NOMO-1 treated with dmso at 0.1 percent for 144 hours (cell line): ENCODE data around the gene USP1.

Experiments
- DNase-seq: peaks from one replicate; lab custom pipeline; 2025; ENCODE audit not compliant: unreplicated experiment; lab: John Stamatoyannopoulos, UW

USP1 gene

GRCh38 chr1:62436466-62437272, at the start of gene USP1:
Gene USP1 (plus strand): TSS chr1:62437049. CDS start chr1:62439868, 2,819 bp downstream.
- DNase-seq, result peak; percentile 100

GRCh38 chr1:62389531-62389930, 47.3 kb upstream of the USP1 start:
- DNase-seq, result no peak

DNA sequence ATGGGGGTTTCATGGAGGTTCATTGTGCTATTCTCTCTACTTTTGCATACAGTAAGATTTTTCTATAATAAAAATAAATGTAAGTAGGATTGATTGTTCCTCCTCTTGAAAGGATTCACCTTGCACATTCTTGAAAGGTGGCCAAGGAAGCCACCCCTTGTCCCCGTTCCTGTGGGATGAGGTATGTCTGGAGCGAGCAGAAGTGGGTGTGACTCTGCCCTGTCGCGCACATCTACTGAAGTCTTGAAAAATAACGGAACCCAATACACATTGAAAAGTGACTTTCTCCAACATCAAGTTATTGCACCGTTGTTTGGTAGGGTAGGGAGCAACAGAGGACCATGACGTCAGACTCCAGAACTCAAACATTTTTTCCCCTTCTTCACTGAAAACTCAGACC, 46.8 kb upstream of the USP1 start:
- DNase-seq, result no peak

DNA sequence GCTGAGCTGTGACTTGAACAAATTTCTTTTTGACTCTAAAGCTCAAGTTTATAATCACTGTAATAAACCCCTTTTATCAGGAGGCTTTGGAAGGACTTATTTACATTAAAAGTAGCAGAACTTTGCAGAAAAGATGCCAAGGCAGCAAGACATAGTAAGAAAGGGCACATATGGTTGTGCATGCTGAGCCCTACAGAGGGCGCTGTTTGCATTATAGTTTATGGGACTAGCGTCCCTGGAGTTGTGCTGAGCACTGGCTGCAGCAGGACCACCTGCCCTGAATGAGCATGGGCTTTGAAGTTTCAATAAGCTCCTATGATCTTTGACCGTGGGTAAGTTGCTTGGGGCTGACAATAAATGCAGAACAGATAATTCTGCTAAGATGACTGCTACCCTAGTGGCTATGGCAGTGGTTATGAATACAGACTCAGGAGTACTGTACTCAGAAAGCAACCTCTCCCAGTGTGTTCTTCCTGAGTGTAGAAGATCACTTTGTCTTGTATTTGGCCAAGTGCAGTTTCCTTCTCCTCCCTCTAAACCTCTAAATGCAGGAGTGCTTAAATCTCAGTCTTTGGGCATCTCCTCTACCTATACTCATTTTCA, 45.4 kb upstream of the USP1 start:
- no peak for DNase-seq

DNA sequence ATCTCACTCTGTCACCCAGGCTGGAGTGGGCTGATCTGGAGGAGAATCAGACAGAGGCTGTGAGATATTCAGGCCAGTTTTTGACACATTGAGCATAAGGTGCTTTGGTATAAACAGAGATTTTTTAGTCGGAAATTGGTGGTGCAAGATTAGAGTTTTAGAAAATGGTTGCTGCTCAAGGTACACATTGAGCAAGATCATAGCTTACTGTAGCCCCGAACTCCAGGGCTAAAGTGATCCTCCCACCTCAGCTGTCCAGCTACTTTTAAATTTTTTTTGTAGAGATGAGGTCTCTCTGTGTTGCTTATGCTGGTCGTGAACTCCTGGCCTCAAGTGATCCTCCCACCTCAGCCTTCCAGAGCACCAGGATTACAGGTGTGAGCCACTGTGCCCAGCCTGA, 43.9 kb upstream of the USP1 start:
- DNase-seq, result no peak

DNA sequence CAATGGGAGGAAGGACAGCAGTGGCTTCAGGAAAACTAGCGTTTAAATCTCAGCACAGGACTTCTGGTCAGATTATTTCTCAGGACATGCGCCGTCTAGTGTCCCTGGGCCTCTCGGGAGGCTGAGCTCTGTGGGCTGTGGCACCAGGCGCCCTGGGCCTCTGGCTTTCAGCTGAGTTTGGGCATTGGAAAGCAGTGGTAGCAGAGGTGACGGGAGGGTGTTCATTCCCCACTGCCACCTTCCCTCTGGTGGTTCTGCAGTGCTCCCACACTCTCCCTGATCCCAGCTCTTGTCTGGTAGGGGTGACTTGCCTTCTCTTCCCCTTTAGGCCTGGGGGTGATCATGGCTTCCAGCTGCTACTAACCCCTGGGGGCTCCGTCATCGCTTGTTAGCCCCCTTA, 42.2 kb upstream of the USP1 start:
- no peak for DNase-seq

GRCh38 chr1:62395291-62395690, 41.6 kb upstream of the USP1 start:
- no peak for DNase-seq

DNA sequence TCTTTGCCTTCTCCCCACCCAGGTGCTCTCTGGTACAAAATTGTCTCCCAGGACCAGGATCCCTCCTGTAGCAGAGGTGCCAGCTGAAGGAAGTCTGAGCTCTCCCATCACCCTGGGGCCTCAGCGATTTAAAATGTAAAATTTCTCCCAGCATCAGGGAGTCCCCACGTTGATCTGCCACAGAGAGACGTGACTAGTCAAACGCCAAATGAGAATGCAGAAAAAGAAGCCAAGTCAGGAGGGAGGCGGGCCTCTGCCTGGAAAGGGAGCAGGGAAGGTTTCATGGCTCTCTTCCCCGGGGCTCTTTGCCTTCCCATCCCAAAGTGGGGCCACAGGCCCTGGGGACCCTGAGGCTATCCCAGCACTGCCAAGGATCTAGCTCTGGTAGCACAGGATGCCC, 40.0 kb upstream of the USP1 start:
- no peak for DNase-seq

- DNase-seq, result no peak
These were observed 39.5 kb upstream of the USP1 start for GRCh38 chr1:62397301-62397700.

GRCh38 chr1:62398377-62398776, 38.5 kb upstream of the USP1 start:
- DNase-seq, result no peak

DNA sequence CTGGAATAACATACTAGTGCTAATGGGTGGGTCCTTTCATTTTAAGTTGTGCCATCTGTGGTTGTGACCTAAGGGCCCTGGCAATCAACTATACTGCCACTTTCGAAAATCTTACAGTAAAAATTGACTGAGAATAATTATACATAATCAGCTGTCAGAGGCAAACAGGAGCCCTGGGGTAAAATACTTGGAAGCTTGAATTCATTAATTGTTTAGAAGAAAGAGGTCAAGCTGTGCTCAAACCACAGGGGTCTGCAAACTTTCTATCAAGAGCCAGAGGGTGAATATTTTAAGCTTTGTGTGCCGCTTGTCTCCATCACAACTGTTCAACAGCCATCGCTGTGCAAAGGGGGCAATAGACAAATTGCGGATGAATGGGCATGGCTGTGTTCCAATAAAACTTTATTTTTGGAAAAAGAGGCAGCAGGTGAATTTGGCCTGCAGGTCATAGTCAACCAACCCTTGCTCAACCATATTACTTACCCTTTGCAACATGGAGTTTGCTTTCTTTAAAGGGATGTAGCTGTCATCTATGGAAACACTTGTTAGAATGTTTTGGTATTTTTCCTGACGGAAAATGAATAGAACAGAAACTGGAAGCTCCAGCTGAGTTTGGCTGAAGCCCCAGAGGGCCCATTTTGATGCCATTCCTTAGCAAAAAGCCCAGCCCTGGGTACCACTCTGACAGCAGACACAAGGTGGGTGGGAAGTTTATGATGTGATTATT, 35.7 kb upstream of the USP1 start:
- DNase-seq, result no peak

DNA sequence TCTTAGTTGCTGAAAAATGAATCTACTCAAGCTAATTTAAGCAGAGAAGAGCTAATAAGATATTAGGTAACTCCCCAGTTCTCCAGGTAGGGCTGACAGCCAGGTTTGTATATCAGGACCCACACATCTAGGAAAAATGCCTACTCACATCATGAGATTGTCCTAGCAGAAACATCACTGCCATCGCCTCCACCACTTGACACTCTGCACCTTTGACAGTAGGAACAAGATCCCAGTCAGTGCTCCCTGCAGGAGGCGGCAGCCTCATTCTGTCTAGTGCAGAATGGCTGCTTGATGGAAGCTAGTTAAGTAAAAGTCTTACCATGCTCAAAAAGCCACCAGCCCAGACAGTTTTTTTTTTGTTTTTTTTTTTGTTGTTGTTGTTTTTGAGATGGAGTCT, 31.6 kb upstream of the USP1 start:
- DNase-seq, result no peak

DNA sequence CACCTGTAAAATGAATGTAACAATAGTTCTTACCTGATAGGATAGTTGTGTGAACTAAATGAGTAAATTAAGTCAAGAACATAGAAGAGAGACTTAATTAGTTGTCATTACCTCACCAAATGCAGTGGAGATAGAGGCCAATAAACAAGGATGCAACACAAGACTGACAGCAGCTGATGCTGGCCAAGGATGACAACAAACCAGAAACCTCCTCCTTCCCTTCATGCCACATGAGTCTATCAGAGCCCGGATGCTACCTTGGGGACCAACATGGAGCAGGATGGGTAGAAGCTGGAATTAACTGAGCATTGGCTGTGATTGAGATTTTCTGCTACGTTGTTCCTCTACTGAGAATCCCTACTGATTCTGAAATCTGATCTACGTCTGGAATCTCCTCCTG, 30.3 kb upstream of the USP1 start:
- DNase-seq, result no peak

DNA sequence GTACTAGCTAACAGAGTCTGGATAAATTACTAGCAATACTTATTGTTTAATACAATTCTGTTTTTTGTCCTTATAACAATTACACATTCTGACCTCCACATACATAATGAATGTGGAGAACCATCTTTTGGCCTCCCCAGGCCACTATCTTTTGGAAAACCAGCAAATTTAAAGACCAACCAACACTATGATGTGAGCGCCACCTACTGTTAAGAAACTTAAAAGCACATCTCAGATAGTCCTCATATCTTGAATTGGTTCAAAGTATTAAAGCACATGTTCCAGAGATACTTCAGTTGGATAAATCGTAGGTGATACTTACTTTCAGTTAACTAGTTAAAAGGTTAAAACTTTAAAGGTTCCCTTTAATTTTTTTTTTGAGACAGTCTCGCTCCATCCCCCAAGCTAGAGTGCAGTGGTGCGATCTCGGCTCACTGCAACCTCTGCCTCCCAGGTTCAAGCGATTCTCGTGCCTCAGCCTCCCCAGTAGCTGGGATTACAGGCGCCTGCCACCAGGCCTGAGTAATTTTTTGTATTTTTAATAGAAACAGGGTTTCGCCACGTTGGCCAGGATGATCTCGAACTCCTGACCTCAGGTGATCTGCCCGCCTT, 29.3 kb upstream of the USP1 start:
- no peak for DNase-seq

- no peak for DNase-seq
These were observed 21.2 kb upstream of the USP1 start for GRCh38 chr1:62415687-62416086.

GRCh38 chr1:62417351-62417999, 19.4 kb upstream of the USP1 start:
- DNase-seq, result no peak

DNA sequence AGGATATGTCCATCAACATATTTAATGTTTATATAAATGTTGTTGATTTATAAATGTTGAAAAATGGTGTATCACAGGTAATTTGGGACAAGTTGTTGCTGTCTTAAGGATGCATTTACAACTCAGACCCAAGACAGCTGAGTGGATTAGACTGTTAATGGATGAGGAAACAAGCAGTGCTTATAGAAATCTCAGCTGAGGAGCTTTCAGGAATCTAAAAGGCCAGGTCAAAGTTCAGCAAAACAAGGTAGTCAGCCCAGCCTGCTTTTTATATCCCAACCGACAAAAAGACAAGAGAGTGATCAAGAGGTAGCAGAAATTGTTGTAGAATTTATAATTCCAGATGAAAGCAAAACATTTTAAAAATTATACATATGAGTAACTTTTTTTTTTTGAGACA, 16.6 kb upstream of the USP1 start:
- no peak for DNase-seq

- no peak for DNase-seq
These were observed 13.1 kb upstream of the USP1 start for GRCh38 chr1:62423580-62424242.

DNA sequence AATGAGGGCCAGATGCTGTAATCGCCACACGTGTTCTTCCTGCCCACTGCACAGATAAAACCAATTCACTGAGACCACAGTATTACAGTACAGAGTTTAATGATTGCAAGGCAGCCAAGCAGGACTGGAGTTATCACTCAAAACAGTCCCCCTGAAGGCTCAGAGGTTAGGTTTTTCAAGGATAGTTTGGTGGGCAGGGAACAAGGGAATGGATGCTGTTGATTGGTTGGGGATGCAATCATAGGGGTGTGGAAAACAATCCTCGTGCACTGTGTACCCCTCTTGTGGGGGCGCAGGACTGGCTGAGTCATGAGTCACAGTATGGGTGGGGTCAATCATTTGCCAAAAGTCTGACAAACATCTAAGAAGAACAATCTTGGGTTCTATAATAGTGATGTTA, 12.4 kb upstream of the USP1 start:
- DNase-seq, result no peak

DNA sequence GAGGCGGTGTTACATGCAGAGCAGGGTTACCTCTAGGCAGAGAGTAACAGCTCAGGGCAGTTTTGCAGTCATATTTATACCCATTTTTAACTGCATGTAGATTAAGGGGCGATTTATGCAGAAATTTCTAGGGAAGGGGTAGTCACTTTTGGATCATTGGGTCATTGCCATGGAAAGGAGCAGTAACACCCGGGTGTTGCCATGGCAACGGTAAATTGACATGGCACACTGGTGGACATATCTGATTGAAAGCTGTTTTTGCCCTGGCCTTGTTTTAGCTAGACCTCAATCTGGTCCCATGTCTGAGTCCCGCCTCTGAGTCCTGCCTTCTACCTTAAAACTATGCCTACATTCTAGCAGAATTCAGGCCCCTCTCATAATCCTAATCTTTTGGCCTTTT, 11.8 kb upstream of the USP1 start:
- DNase-seq, result no peak

- no peak for DNase-seq
These were observed 10.6 kb upstream of the USP1 start for GRCh38 chr1:62426237-62426636.
